KMS-11 (cell line): ENCODE data around the gene CASQ2.

Experiments used
- H2AFZ ChIP-seq: fragments of 200-600 bp; sonication (generic); 2 replicates; pipeline ENCODE4 v1.6.1; 2016; ENCODE audit warnings: antibody characterized with exemption, mixed run types, low read depth
- H3K27ac ChIP-seq: fragments of 200-600 bp; sonication (generic); 2 replicates; pipeline ENCODE4 v1.6.1; 2016; ENCODE audit warnings: mild to moderate bottlenecking, mixed run types
- H3K27me3 ChIP-seq: fragments of 200-600 bp; sonication (generic); 2 replicates; pipeline ENCODE4 v1.6.1; 2017; ENCODE audit warnings: mild to moderate bottlenecking, low read depth, mixed run types, moderate library complexity; ENCODE audit not compliant: insufficient read depth
- H3K36me3 ChIP-seq: fragments of 200-600 bp; sonication (generic); 2 replicates; pipeline ENCODE4 v1.6.1; 2017; ENCODE audit warnings: mild to moderate bottlenecking, mixed run types; ENCODE audit not compliant: insufficient read depth
- H3K4me1 ChIP-seq: fragments of 200-600 bp; sonication (generic); 2 replicates; pipeline ENCODE4 v1.6.1; 2016; ENCODE audit warnings: mild to moderate bottlenecking, low read depth, mixed run types; ENCODE audit not compliant: poor library complexity, severe bottlenecking
- H3K4me2 ChIP-seq: fragments of 200-600 bp; sonication (generic); 2 replicates; pipeline ENCODE4 v1.7.0; 2016; ENCODE audit warnings: mild to moderate bottlenecking, mixed run types
- H3K4me3 ChIP-seq: fragments of 200-600 bp; sonication (generic); IDR thresholded peaks from 2 replicates; pipeline ENCODE4 v1.6.1; 2017; ENCODE audit warnings: low read depth, low read length, mixed read lengths; ENCODE audit not compliant: insufficient read depth
- H3K79me2 ChIP-seq: fragments of 200-600 bp; sonication (generic); 2 replicates; pipeline ENCODE4 v1.6.1; 2016; ENCODE audit warnings: low read depth, mixed run types; ENCODE audit not compliant: insufficient read depth
- H3K9ac ChIP-seq: fragments of 200-600 bp; sonication (generic); 2 replicates; pipeline ENCODE4 v1.6.1; 2016; ENCODE audit warnings: mild to moderate bottlenecking, mixed run types
- H4K20me1 ChIP-seq: fragments of 200-600 bp; sonication (generic); 2 replicates; pipeline ENCODE4 v1.6.1; 2016; ENCODE audit warnings: mild to moderate bottlenecking, mixed run types; ENCODE audit not compliant: insufficient read depth
- CTCF ChIP-seq: fragments of 200-600 bp; sonication (generic); conservative IDR thresholded peaks from 2 replicates; pipeline ENCODE4 v1.6.1; 2017; ENCODE audit warnings: low read depth, mild to moderate bottlenecking, antibody characterized with exemption, low read length, moderate library complexity, mixed read lengths

CASQ2 gene

GRCh38 chr1:115694805-115695204 lies 73.7 kb downstream of the CASQ2 start:
- H3K36me3 ChIP-seq, result no peaks in the 10 kb centered on the region
- H2AFZ ChIP-seq, result no peak overlapping the region
- no peak for TF ChIP-seq CTCF
- no peak overlapping the region for H3K27ac ChIP-seq
- H3K4me2 ChIP-seq, result no peak overlapping the region
- H4K20me1 ChIP-seq, result no peaks in the 10 kb centered on the region
- H3K4me1 ChIP-seq, result no peaks in the 10 kb centered on the region
- H3K9ac ChIP-seq, result no peak overlapping the region
- H3K4me3 ChIP-seq, result no peak overlapping the region
- no peaks in the 10 kb centered on the region for H3K79me2 ChIP-seq
- no peaks in the 10 kb centered on the region for H3K27me3 ChIP-seq

GRCh38 chr1:115692224-115692623 lies 76.3 kb downstream of the CASQ2 start:
- no peak overlapping the region for H3K4me3 ChIP-seq
- no peak overlapping the region for H2AFZ ChIP-seq
- H3K27me3 ChIP-seq, result no peaks in the 10 kb centered on the region
- no peaks in the 10 kb centered on the region for H3K36me3 ChIP-seq
- TF ChIP-seq CTCF, result no peak
- H3K4me1 ChIP-seq, result no peaks in the 10 kb centered on the region
- no peaks in the 10 kb centered on the region for H4K20me1 ChIP-seq
- no peak overlapping the region for H3K9ac ChIP-seq
- no peak overlapping the region for H3K4me2 ChIP-seq
- no peak overlapping the region for H3K27ac ChIP-seq
- no peaks in the 10 kb centered on the region for H3K79me2 ChIP-seq

GRCh38 chr1:115690972-115691371 lies 77.5 kb downstream of the CASQ2 start:
- H3K36me3 ChIP-seq, result no peaks in the 10 kb centered on the region
- TF ChIP-seq CTCF, result no peak
- no peak overlapping the region for H3K9ac ChIP-seq
- H3K27ac ChIP-seq, result no peak overlapping the region
- no peaks in the 10 kb centered on the region for H3K27me3 ChIP-seq
- H4K20me1 ChIP-seq, result no peaks in the 10 kb centered on the region
- H3K4me2 ChIP-seq, result no peak overlapping the region
- no peaks in the 10 kb centered on the region for H3K4me1 ChIP-seq
- no peak overlapping the region for H3K4me3 ChIP-seq
- H3K79me2 ChIP-seq, result no peaks in the 10 kb centered on the region
- no peak overlapping the region for H2AFZ ChIP-seq

- no peaks in the 10 kb centered on the region for H3K27me3 ChIP-seq
- no peak overlapping the region for H3K9ac ChIP-seq
- TF ChIP-seq CTCF, result no peak
- H3K4me3 ChIP-seq, result no peak overlapping the region
- peaks cover 4% of the 10 kb centered on the region for H3K4me1 ChIP-seq
- no peak overlapping the region for H3K27ac ChIP-seq
- H4K20me1 ChIP-seq, result no peaks in the 10 kb centered on the region
- H3K4me2 ChIP-seq, result no peak overlapping the region
- no peaks in the 10 kb centered on the region for H3K79me2 ChIP-seq
- H2AFZ ChIP-seq, result no peak overlapping the region
- H3K36me3 ChIP-seq, result no peaks in the 10 kb centered on the region
Observed at GRCh38 chr1:115687744-115688143, 80.8 kb downstream of the CASQ2 start.
